ENCODE results near the gene TMEM150B.
"Not testable (repeated sequence)": the region's sequence is repeated elsewhere in the genome, so short reads cannot be mapped to it uniquely, and the experiment has no call there.

TMEM150B gene

GRCh38 chr19:55339105-55339888 is 14.2 kb upstream of the TMEM150B start, which contains the start of gene KMT5C:
Gene KMT5C, plus strand, starts transcription at chr19:55339876. Its CDS starts 2,061 bp downstream, at chr19:55341937.
- H3K27ac Mint-ChIP-seq: peak within 1 kb of the TSS; percentile 94

GRCh38 chr19:55336101-55336500 is 11.0 kb upstream of the TMEM150B start:
- DNase-seq: no peak
- Mint-ChIP-seq H3K4me1 (peaks cover 13 to 19% of the 10 kb centered on the region in 2 donors), H3K36me3 (no peaks in the 10 kb centered on the region), H3K27me3 (peaks cover 33 to 42% of the 10 kb centered on the region in 2 donors), H3K9me3 (no peaks in the 10 kb centered on the region), H3K4me3 (no peak overlapping the region), H3K27ac (no peak overlapping the region)
- ATAC-seq (replicated peaks): no peak

More at GRCh38 chr19:55339105-55339888, 14.2 kb upstream of the TMEM150B start, which contains the start of gene KMT5C:
- peaks cover 16 to 26% of the 10 kb centered on the region in 2 donors for H3K4me1 Mint-ChIP-seq
- DNase-seq: peak; percentile 100
- ATAC-seq (replicated peaks): peak; percentile 88 to 89
- H3K27me3 Mint-ChIP-seq: peaks cover 22 to 40% of the 10 kb centered on the region in 2 donors
- no peaks in the 10 kb centered on the region for H3K9me3 Mint-ChIP-seq
- H3K36me3 Mint-ChIP-seq: peaks cover 14 to 22% of the 10 kb centered on the region in 2 donors
- peak within 1 kb of the TSS; percentile 90 to 94 for H3K4me3 Mint-ChIP-seq

- H3K4me3 Mint-ChIP-seq: no peak overlapping the region
- no peak for ATAC-seq (replicated peaks)
- H3K9me3 Mint-ChIP-seq: no peaks in the 10 kb centered on the region
Observed at GRCh38 chr19:55333870-55334269, 8.7 kb upstream of the TMEM150B start.

DNA sequence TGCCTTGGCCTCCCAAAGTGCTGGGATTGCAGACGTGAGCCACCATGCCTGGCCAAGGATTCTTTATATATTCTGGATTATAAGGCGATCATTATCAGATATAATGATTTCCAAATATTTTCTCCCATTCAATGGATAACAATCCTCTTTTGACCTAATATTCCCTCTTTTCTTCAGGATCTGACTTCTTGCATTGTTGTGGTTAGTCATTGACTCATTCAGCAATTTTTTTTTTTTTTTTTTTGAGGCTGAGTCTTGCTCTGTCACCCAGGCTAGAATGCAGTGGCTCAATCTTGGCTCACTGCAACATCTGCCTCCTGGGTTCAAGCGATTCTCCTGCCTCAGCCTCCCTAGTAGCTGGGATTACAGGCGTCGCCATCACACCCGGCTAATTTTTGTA is 4.7 kb upstream of the TMEM150B start:
- H3K9me3 Mint-ChIP-seq; ATAC-seq (replicated peaks); H3K27ac Mint-ChIP-seq; H3K36me3 Mint-ChIP-seq; DNase-seq; H3K4me3 Mint-ChIP-seq; H3K4me1 Mint-ChIP-seq: not testable (repeated sequence)
- H3K27me3 Mint-ChIP-seq: peaks cover 30 to 35% of the 10 kb centered on the region in 2 donors

More at GRCh38 chr19:55333870-55334269, 8.7 kb upstream of the TMEM150B start:
- peaks cover 5 to 7% of the 10 kb centered on the region in 2 donors for H3K4me1 Mint-ChIP-seq
- no peak for DNase-seq
- peaks cover 34 to 36% of the 10 kb centered on the region in 2 donors for H3K27me3 Mint-ChIP-seq
- no peak overlapping the region for H3K27ac Mint-ChIP-seq
- H3K36me3 Mint-ChIP-seq: no peaks in the 10 kb centered on the region

DNA sequence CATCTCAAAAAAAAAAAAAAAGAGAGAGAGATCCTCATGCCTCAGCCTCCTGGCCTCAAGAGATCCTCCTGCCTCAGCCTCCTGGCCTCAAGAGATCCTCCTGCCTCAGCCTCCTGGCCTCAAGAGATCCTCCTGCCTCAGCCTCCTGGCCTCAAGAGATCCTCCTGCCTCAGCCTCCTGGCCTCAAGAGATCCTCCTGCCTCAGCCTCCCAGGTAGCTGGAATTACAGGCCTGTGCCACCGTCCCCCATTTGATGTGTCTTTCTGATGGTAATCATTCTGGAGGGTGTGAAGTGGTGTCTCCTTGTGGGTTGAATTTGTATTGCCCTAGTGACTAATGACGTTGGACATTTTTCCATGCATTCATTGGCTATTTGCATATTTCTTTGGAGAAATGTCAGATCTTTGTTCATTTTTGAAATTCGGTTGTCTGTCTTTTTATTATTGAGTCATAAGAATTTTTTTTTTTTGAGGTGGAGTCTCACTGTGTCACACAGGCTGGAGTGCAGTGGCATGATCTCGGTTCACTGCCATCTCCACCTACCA is 3.7 kb upstream of the TMEM150B start:
- not testable (repeated sequence) for ATAC-seq (replicated peaks); H3K4me1 Mint-ChIP-seq; H3K27ac Mint-ChIP-seq; H3K36me3 Mint-ChIP-seq; H3K9me3 Mint-ChIP-seq; DNase-seq; H3K4me3 Mint-ChIP-seq
- peaks cover 30 to 31% of the 10 kb centered on the region in 2 donors for H3K27me3 Mint-ChIP-seq

GRCh38 chr19:55324662-55325061 is 479 bp downstream of the TMEM150B start:
- H3K27ac Mint-ChIP-seq: no peak overlapping the region
- H3K36me3 Mint-ChIP-seq: no peaks in the 10 kb centered on the region

DNA sequence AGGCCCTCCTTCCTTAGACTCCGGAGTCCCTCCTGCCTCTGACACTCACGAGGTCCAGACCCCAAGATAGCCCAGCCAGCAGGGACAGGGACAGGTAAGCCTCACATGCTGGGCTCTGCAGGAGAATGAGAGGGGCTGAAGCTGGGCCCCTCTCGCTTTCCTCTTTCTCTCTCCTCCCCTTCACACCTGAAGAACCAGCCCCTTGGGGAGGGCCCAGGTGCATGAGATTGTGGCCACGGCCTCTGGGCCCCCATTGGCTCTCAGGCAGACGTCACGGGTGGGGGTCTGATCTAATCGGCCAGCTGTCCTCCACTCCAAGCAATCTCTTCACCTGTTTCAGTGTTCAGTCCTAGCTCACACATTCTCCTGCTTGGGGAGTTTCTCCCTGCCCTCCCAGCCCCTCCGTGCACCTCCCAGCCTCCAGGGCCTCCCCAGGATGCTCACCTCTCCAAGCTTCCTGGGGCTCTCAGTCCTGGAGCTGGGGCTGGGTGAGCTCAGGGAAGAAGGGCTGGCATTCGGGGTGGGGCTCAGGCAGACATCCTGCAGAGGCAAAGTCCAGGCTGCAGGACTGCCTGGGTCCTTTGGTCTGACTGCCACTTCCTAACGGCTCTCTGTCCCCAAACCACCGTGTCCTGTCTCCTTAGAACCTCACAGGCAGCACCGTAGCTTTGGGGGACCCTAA is 2.8 kb downstream of the TMEM150B start:
- Mint-ChIP-seq H3K4me1 (peaks cover 0 to 4% of the 10 kb centered on the region in 2 donors), H3K9me3 (no peaks in the 10 kb centered on the region), H3K27me3 (peaks cover 45 to 49% of the 10 kb centered on the region in 2 donors), H3K4me3 (no peak overlapping the region), H3K36me3 (no peaks in the 10 kb centered on the region), H3K27ac (no peak overlapping the region)
- ATAC-seq (replicated peaks) (no peak), DNase-seq (no peak)

More at GRCh38 chr19:55324662-55325061, 479 bp downstream of the TMEM150B start:
- H3K4me3 Mint-ChIP-seq: no peak overlapping the region
- ATAC-seq (replicated peaks) (peak in 1 of 2 donors; percentile 27), DNase-seq (no peak)
- peaks cover 47 to 55% of the 10 kb centered on the region in 2 donors for H3K27me3 Mint-ChIP-seq
- peaks cover 0 to 4% of the 10 kb centered on the region in 2 donors for H3K4me1 Mint-ChIP-seq
- no peaks in the 10 kb centered on the region for H3K9me3 Mint-ChIP-seq

GRCh38 chr19:55321466-55322137 is 3.5 kb downstream of the TMEM150B start:
- ATAC-seq (replicated peaks) (no peak), DNase-seq (no peak)
- Mint-ChIP-seq H3K4me1 (peaks cover 0 to 4% of the 10 kb centered on the region in 2 donors), H3K36me3 (no peaks in the 10 kb centered on the region), H3K27ac (no peak overlapping the region), H3K9me3 (no peaks in the 10 kb centered on the region), H3K4me3 (no peak overlapping the region), H3K27me3 (peaks cover 44 to 47% of the 10 kb centered on the region in 2 donors)

DNA sequence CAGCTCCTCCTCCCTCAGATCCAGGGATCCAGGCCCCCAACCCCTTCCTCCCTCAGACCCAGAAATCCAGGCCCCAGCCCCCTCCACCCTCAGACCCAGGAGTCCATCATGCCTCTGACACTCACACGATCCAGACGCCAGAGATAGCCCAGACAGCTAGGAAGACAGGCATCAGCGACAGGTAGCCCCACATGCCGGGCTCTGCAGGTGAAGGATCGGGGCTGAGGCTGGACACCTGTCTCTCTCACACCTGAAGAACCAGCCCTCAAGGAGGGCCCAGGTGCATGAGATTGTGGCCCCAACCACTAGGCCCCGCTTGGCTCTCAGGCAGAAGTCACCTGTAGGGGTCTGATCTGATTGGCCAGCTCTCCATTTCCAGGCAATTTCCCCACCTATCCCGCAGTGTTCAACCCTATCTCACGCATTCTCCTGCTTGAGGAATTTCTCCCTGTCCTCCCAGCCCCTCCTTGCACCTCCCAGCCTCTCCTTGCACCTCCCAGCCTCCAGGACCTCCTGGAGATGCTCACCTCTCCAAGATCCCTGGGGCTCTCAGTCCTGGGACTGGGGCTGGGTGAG is 4.2 kb downstream of the TMEM150B start:
- peaks cover 37 to 40% of the 10 kb centered on the region in 2 donors for H3K27me3 Mint-ChIP-seq
- no peak for DNase-seq
- ATAC-seq (replicated peaks): no peak
- peaks cover 0 to 4% of the 10 kb centered on the region in 2 donors for H3K4me1 Mint-ChIP-seq
- H3K9me3 Mint-ChIP-seq: no peaks in the 10 kb centered on the region
- no peaks in the 10 kb centered on the region for H3K36me3 Mint-ChIP-seq
- H3K27ac Mint-ChIP-seq: no peak overlapping the region
- no peak overlapping the region for H3K4me3 Mint-ChIP-seq

DNA sequence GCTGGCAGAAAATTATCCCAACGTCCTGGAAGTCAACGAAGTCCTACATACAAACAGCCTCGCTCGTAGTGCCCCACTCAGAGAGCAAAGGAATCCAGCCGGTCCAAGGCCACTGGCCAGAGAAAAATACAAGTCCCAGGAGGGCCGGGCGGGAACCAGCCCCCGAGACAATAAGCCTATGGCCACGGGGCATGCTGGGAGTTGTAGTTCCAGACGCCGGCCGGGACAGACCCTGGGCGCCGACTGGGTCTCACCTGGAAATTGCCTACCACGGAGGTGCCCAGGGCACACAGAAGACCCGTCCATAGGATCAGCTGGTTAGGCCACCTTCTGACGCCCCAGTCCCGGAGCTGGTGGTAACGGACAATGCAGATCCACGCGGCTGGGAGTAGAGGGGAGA is 5.4 kb downstream of the TMEM150B start:
- Mint-ChIP-seq H3K4me3 (no peak overlapping the region), H3K36me3 (no peaks in the 10 kb centered on the region), H3K4me1 (peaks cover 0 to 2% of the 10 kb centered on the region in 2 donors), H3K27ac (no peak overlapping the region), H3K9me3 (no peaks in the 10 kb centered on the region), H3K27me3 (peaks cover 33% of the 10 kb centered on the region in 2 donors)
- ATAC-seq (replicated peaks) (no peak), DNase-seq (no peak)

GRCh38 chr19:55316646-55317045 is 8.5 kb downstream of the TMEM150B start:
- ATAC-seq (replicated peaks) (no peak), DNase-seq (no peak)
- Mint-ChIP-seq H3K36me3 (no peaks in the 10 kb centered on the region), H3K4me3 (no peak overlapping the region), H3K4me1 (no peaks in the 10 kb centered on the region), H3K27ac (no peak overlapping the region), H3K9me3 (no peaks in the 10 kb centered on the region), H3K27me3 (peaks cover 14 to 17% of the 10 kb centered on the region in 2 donors)

DNA sequence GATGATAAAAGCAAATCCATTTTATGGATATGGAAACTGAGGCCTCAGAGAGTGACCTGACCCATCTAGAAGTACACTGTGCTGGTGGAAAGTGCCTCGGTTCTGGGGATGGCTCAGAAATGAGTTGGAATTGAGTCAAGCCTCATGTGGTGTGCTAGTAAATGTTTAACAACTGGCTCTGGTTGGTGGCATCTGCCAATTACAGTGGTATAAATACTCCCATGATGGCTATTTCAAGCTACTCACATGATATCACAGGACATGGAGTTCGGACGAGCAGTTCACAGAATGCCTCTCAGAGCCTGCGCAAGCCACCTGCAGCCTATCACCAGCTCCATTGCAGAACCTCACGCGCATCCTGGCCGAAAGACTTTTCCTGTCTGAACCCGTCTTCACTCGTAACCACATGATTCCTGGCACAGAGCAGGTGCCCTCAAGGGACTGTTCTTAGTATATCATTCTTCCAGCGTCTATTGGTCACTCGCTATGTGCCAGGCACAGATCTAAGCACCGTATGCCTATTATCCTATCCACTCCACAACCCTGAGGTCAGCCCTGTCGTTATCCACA is 9.1 kb downstream of the TMEM150B start:
- Mint-ChIP-seq H3K27me3 (peaks cover 8 to 11% of the 10 kb centered on the region in 2 donors), H3K27ac (no peak overlapping the region), H3K9me3 (no peaks in the 10 kb centered on the region), H3K36me3 (no peaks in the 10 kb centered on the region), H3K4me3 (no peak overlapping the region), H3K4me1 (no peaks in the 10 kb centered on the region)
- ATAC-seq (replicated peaks): no peak
- no peak for DNase-seq

DNA sequence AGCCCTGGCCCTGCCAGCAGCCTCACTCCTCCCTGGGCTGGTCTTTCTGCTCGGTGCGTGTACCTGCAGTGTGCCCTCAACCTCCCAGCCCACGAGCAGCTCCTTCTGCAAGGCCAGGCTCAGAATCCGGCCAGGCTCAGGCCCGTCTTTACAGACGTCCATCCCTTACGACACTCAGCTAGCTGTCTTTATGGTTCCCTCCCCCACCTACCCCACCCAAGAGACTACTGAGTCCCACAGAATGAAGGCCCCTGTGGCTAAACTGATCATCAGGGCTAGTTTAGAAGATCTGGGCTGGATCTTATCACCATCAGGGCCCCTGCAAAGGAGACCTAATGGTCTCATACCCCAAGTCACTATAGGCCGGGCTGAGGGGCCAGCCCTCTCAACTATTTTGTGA is 10.7 kb downstream of the TMEM150B start:
- no peaks in the 10 kb centered on the region for H3K4me1 Mint-ChIP-seq
- H3K36me3 Mint-ChIP-seq: peaks cover 3% of the 10 kb centered on the region in 2 donors
- H3K27me3 Mint-ChIP-seq: no peaks in the 10 kb centered on the region
- H3K27ac Mint-ChIP-seq: no peak overlapping the region
- DNase-seq (no peak), ATAC-seq (replicated peaks) (no peak)
- no peak overlapping the region for H3K4me3 Mint-ChIP-seq
- no peaks in the 10 kb centered on the region for H3K9me3 Mint-ChIP-seq

Data from stimulated activated naive B cell treated with anti-CD40 and anti-IgM and Interleukin-4, amounts not matched to agents 10 μg/mL and 1 μg/mL and 100 μg/mL, for 72 hours (primary cell).